HepG2 (cell line): ENCODE measurements around the gene CNPY4. TPM values are rescaled to one million over a fixed set of nuclear protein-coding genes. Genes with fewer than 3 reads are reported as not detected.

Source experiments
- EED ChIP-seq: sonication (generic); formaldehyde crosslinking; IDR thresholded peaks from 2 replicates; pipeline ENCODE4 v1.5.0; 2020; ENCODE audit warnings: mild to moderate bottlenecking, missing genetic modification reagents
- FOSL2 ChIP-seq: sonication (generic); formaldehyde crosslinking; IDR thresholded peaks from 2 replicates; pipeline ENCODE4 v1.4.0; 2020; ENCODE audit warnings: missing genetic modification reagents
- HNF4G ChIP-seq, 2 experiments: sonication (generic) in 1 of 2; formaldehyde crosslinking in 1 of 2; IDR thresholded peaks; 2 replicates each; pipeline versions ENCODE4 v1.4.0 to v1.6.1; 2011 to 2020; ENCODE audit warnings: borderline replicate concordance in 2 of 2, low read depth in 2 of 2, mild to moderate bottlenecking in 2 of 2, low read length in 1 of 2, missing genetic modification reagents in 1 of 2, moderate library complexity in 1 of 2
- KDM3A ChIP-seq: IDR thresholded peaks from 2 replicates; pipeline ENCODE4 v1.6.1; 2018; ENCODE audit warnings: low read depth, missing compliant biosample characterization
- NCOA1 ChIP-seq: sonication (generic); formaldehyde crosslinking; IDR thresholded peaks from 2 replicates; pipeline ENCODE4 v1.9.0; 2021; ENCODE audit warnings: missing genetic modification reagents
- NFRKB ChIP-seq: fragments of 450-650 bp; IDR thresholded peaks from 2 replicates; pipeline ENCODE4 v1.6.1; 2017
- NR2F2 ChIP-seq: IDR thresholded peaks from 2 replicates; pipeline ENCODE4 v1.6.1; 2012; ENCODE audit warnings: low read depth, inconsistent platforms, borderline replicate concordance
- RBM39 ChIP-seq: fragments of 200-400 bp; formaldehyde crosslinking; IDR thresholded peaks from one replicate; pipeline ENCODE4 v1.6.1; 2018; ENCODE audit warnings: antibody characterized with exemption, mild to moderate bottlenecking, low read depth, low read length; ENCODE audit not compliant: poor library complexity, severe bottlenecking
- RXRA ChIP-seq: sonication (generic); formaldehyde crosslinking; IDR thresholded peaks from 2 replicates; pipeline ENCODE4 v1.5.1; 2020; ENCODE audit warnings: missing genetic modification reagents
- SMAD9 ChIP-seq: sonication (generic); formaldehyde crosslinking; IDR thresholded peaks from 2 replicates; pipeline ENCODE4 v1.5.1; 2020; ENCODE audit warnings: mild to moderate bottlenecking, missing genetic modification reagents
- TAF1 ChIP-seq: sonication (generic); formaldehyde crosslinking; IDR thresholded peaks from 2 replicates; pipeline ENCODE4 v1.4.0; 2020; ENCODE audit warnings: missing genetic modification reagents
- TEAD2 ChIP-seq: sonication (generic); formaldehyde crosslinking; IDR thresholded peaks from 2 replicates; pipeline ENCODE4 v1.9.0; 2021; ENCODE audit warnings: missing genetic modification reagents
- YEATS2 ChIP-seq: sonication (generic); formaldehyde crosslinking; IDR thresholded peaks from 2 replicates; pipeline ENCODE4 v1.4.0; 2020; ENCODE audit warnings: missing genetic modification reagents, borderline replicate concordance
- ZBTB10 ChIP-seq: sonication (generic); formaldehyde crosslinking; IDR thresholded peaks from 2 replicates; pipeline ENCODE4 v1.4.0; 2020; ENCODE audit warnings: missing genetic modification reagents, borderline replicate concordance
- ZNF264 ChIP-seq: sonication (generic); formaldehyde crosslinking; IDR thresholded peaks from 2 replicates; pipeline ENCODE4 v1.4.0; 2020; ENCODE audit warnings: missing genetic modification reagents
- ZNF329 ChIP-seq: sonication (generic); formaldehyde crosslinking; IDR thresholded peaks from 2 replicates; pipeline ENCODE4 v1.9.0; 2021; ENCODE audit warnings: low read depth, mild to moderate bottlenecking, missing genetic modification reagents
- ZNF501 ChIP-seq: sonication (generic); formaldehyde crosslinking; IDR thresholded peaks from 2 replicates; pipeline ENCODE4 v1.5.1; 2020; ENCODE audit warnings: mild to moderate bottlenecking, moderate library complexity, missing genetic modification reagents
- ZSCAN9 ChIP-seq: IDR thresholded peaks from 2 replicates; pipeline ENCODE4 v1.6.1; 2016; ENCODE audit warnings: borderline replicate concordance
- polyA plus RNA-seq, 8 experiments: library from polyadenylated mRNA; depleted of rRNA in 3 of 8; stranded (reverse) in 7 of 8; unstranded in 1 of 8; fragments of >200 nt; fragmentation: Illumina TruSeq in 4 of 8; extraction: Trizol in 4 of 8; gene quantifications; 2 replicates each; pipeline versions ENCODE4 v1.2.1 to v1.2.3, GENCODE V29; 2011 to 2016; ENCODE audit warnings: low read depth in 4 of 8, missing spikeins in 1 of 8, mixed read lengths in 1 of 8; ENCODE audit not compliant: insufficient read depth in 1 of 8
- total RNA-seq, 5 experiments: library from RNA; depleted of rRNA; stranded (reverse); fragments of >200 nt; fragmentation: Illumina TruSeq; extraction: Trizol; gene quantifications; 2 replicates each; pipeline ENCODE4 v1.2.3, GENCODE V29; 2016; ENCODE audit warnings: low read depth in 1 of 5
- TF ChIP-seq, protein P1 (sequence below): sonication (generic); formaldehyde crosslinking; IDR thresholded peaks from 2 replicates; pipeline ENCODE4 v1.8.1; 2023; ENCODE audit warnings: mild to moderate bottlenecking, moderate library complexity, missing genetic modification reagents
- TF ChIP-seq, protein P2 (sequence below): sonication (generic); formaldehyde crosslinking; IDR thresholded peaks from 2 replicates; pipeline ENCODE4 v1.4.0; 2020; ENCODE audit warnings: missing genetic modification reagents
- TF ChIP-seq, protein P3 (sequence below): sonication (generic); formaldehyde crosslinking; IDR thresholded peaks from 2 replicates; pipeline ENCODE4 v1.4.0; 2020; ENCODE audit warnings: missing genetic modification reagents

The CNPY4 gene
- total and polyA plus RNA-seq, 2 of the 13 experiments (the other 11 are each of a cell fraction or from before 2014, with no cell fraction given), result 6.2 to 12.7 TPM

DNA sequence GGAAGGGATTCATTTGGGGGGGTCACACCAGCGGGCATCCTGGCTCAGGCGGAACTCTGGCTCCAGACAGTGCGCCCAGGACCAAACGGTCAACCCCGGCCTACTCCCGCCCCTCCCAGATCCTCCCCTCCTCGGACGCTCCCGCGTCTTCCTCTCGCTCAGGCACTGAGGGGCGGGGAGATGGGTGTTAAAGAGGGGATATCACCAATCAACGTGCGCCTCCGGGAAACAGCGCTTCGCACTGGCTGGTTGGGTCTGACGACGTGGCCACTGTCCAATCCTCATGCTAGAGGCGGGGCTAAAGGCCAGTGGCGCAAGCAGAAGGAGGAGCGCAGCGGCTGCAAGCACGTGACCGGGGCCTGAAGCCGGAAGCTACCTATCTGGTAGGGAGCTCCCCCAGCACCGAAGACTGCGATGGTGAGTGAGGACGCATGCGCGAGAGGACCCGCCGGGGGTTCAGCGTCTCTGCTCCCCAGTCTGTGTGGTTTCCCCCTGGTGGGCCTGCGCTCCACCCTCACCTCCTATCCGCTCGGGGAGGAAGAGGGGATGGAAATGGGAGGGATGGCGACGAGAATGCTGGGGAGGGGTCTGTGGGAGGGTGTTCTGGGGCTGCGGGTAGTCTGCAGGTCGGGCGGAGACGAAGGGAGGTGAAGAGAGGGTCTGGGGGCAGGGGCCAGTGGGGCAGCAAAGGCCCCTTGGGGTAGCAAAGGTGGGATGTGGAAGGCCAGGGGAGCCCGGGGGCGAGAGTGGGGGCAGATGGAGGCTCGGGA lies 29.3 kb downstream of the CNPY4 start, which contains the start of gene LAMTOR4 (continued):
- TF ChIP-seq, protein P1, sequence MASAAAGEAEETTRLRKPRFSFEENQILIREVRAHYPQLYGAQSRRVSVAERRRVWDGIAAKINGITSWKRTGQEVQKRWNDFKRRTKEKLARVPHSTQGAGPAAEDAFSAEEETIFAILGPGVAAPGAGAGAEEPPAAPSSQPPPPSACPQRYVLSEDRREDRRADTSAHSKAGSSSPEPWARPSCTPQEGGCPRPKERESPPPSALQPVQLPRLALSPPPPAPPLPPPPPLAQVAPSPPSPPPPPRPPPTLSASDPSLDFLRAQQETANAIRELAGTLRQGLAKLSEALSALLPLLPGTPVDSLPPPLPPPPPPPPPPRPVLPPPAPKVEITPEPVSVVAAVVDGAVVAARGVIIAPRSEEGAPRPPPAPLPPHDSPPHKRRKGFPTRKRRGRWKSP, result peak; percentile 62; the same call in 1 of the 2 replicates
- TF ChIP-seq KDM3A (peak; percentile 74; the same call in 1 of the 2 replicates), NR2F2 (no peak), TAF1 (CRISPR knock-in tag) (peak; percentile 72), EED (CRISPR knock-in tag) (no peak), HNF4G (IDR thresholded peaks at IDR 0.05; ENCODE audit: borderline replicate concordance, low read depth, low read length) (no peak), HNF4G (CRISPR knock-in tag; IDR thresholded peaks at IDR 0.05; ENCODE audit: borderline replicate concordance, low read depth) (no peak), ZNF264 (CRISPR knock-in tag) (0 out of 2 replicates have a peak, but pooled peaks have one; percentile 31), FOSL2 (CRISPR knock-in tag) (no peak), NCOA1 (CRISPR knock-in tag) (no peak), ZSCAN9 (CRISPR knock-in tag) (0 out of 2 replicates have a peak, but pooled peaks have one; percentile 40), ZNF501 (CRISPR knock-in tag) (peak; percentile 63), NFRKB (no peak), ZNF329 (CRISPR knock-in tag) (0 out of 2 replicates have a peak, but pooled peaks have one; percentile 8), YEATS2 (peak; percentile 78; the same call in 1 of the 2 replicates), RXRA (CRISPR knock-in tag) (peak; percentile 46), RBM39 (peak; percentile 85), ZBTB10 (CRISPR knock-in tag) (0 out of 2 replicates have a peak, but pooled peaks have one; percentile 40), TEAD2 (no peak), SMAD9 (CRISPR knock-in tag) (no peak)
- TF ChIP-seq, protein P2, sequence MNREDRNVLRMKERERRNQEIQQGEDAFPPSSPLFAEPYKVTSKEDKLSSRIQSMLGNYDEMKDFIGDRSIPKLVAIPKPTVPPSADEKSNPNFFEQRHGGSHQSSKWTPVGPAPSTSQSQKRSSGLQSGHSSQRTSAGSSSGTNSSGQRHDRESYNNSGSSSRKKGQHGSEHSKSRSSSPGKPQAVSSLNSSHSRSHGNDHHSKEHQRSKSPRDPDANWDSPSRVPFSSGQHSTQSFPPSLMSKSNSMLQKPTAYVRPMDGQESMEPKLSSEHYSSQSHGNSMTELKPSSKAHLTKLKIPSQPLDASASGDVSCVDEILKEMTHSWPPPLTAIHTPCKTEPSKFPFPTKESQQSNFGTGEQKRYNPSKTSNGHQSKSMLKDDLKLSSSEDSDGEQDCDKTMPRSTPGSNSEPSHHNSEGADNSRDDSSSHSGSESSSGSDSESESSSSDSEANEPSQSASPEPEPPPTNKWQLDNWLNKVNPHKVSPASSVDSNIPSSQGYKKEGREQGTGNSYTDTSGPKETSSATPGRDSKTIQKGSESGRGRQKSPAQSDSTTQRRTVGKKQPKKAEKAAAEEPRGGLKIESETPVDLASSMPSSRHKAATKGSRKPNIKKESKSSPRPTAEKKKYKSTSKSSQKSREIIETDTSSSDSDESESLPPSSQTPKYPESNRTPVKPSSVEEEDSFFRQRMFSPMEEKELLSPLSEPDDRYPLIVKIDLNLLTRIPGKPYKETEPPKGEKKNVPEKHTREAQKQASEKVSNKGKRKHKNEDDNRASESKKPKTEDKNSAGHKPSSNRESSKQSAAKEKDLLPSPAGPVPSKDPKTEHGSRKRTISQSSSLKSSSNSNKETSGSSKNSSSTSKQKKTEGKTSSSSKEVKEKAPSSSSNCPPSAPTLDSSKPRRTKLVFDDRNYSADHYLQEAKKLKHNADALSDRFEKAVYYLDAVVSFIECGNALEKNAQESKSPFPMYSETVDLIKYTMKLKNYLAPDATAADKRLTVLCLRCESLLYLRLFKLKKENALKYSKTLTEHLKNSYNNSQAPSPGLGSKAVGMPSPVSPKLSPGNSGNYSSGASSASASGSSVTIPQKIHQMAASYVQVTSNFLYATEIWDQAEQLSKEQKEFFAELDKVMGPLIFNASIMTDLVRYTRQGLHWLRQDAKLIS (CRISPR knock-in tag), result no peak
- TF ChIP-seq, protein P3, sequence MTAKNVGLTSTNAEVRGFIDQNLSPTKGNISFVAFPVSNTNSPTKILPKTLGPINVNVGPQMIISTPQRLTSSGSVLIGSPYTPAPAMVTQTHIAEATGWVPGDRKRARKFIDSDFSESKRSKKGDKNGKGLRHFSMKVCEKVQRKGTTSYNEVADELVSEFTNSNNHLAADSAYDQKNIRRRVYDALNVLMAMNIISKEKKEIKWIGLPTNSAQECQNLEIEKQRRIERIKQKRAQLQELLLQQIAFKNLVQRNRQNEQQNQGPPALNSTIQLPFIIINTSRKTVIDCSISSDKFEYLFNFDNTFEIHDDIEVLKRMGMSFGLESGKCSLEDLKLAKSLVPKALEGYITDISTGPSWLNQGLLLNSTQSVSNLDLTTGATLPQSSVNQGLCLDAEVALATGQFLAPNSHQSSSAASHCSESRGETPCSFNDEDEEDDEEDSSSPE (CRISPR knock-in tag), result peak; percentile 92
